ENCODE measurements around the gene NXNL1.

DNA sequence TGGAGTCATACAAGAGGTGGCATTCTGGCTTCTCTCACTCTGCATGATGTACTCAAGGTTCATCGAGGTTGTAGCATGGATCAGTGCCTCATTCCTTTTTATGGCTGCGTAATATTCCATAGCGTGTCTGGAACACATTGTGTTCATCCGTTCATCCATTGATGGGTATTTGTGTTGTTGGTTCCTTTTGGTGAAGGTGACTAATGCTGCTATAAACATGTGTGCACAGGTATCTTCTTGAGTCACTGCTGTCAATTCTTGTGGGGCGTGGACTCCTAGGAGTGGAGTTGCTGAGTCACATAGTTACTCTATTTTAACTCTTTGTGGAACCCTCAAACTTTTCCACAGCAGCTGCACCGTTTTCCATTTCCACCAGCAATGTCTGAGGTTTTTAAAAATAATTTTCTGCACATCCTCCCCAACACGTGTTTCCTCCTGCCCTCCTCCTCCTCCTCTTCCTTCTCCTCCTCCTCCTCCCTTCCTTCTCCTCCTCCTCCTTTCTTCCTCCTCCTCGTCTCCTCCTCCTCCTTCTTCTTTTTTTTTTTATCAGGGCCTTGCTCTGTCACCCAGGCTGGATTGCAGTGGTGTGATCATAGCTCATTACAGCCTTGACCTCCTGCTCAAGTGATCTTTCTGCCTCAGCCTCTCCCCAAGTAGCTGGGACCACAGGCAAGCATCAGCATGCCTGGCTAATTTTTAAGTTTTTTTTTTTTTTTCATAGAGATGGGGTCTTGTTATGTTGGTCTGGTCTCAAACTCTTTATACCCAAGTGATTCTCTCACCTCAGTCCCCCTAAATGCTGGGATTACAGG, 10.3 kb downstream of the NXNL1 start:
- no peak for TF ChIP-seq EZH2phosphoT487 (IDR thresholded peaks at IDR 0.05; ENCODE audit: borderline replicate concordance, low read length)
- TF ChIP-seq, protein P1, sequence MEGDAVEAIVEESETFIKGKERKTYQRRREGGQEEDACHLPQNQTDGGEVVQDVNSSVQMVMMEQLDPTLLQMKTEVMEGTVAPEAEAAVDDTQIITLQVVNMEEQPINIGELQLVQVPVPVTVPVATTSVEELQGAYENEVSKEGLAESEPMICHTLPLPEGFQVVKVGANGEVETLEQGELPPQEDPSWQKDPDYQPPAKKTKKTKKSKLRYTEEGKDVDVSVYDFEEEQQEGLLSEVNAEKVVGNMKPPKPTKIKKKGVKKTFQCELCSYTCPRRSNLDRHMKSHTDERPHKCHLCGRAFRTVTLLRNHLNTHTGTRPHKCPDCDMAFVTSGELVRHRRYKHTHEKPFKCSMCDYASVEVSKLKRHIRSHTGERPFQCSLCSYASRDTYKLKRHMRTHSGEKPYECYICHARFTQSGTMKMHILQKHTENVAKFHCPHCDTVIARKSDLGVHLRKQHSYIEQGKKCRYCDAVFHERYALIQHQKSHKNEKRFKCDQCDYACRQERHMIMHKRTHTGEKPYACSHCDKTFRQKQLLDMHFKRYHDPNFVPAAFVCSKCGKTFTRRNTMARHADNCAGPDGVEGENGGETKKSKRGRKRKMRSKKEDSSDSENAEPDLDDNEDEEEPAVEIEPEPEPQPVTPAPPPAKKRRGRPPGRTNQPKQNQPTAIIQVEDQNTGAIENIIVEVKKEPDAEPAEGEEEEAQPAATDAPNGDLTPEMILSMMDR (conservative IDR thresholded peaks at IDR 0.05; ENCODE audit: low read depth, low read length) = no peak
- TF ChIP-seq EZH2 (IDR thresholded peaks at IDR 0.05; ENCODE audit: low read length, unreplicated experiment) = no peak

Data from PC-3 (cell line).